ENCODE measurements around the gene YPEL4.

GRCh38 chr11:57651408-57651807, 1.7 kb upstream of the YPEL4 start:
- TF ChIP-seq CTCF (IDR thresholded peaks at IDR 0.05; ENCODE audit: insufficient read depth, low read depth, low read length) (no peak), EZH2 (IDR thresholded peaks at IDR 0.05; ENCODE audit: insufficient read depth, low read length) (no peak)
